ENCODE results near the gene GCAT. TPM values are rescaled to one million over a fixed set of nuclear protein-coding genes. Genes with fewer than 3 reads are reported as not detected.

GCAT gene
- total and polyA plus RNA-seq, 4 donors, result 9.3 to 31.1 (median 14.5) TPM

DNA sequence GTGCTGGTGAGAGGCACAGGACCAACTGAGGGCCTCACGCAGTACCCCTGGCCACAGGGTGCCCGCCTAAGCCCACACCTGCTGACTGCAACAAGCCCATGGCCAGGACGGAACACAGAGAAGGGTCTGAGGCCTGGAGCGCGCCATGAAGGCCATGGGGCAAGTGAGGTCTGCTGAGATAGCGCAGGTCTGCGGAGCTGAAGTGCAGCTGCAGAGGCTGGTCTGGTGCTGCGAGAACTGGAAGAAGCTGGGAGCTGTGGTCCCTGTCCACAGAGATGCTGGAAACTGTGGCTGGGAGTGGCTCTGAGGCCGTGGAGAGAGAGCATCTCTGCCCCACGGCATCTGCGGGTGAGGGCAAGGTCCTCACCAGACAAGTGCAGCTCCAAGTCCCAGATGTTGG, 23.7 kb downstream of the GCAT start:
- no peak overlapping the region for H3K4me3 ChIP-seq
- ATAC-seq (ENCODE audit: insufficient read depth, low FRiP score) (no peak), DNase-seq (no peak)
- TF ChIP-seq, protein P1, sequence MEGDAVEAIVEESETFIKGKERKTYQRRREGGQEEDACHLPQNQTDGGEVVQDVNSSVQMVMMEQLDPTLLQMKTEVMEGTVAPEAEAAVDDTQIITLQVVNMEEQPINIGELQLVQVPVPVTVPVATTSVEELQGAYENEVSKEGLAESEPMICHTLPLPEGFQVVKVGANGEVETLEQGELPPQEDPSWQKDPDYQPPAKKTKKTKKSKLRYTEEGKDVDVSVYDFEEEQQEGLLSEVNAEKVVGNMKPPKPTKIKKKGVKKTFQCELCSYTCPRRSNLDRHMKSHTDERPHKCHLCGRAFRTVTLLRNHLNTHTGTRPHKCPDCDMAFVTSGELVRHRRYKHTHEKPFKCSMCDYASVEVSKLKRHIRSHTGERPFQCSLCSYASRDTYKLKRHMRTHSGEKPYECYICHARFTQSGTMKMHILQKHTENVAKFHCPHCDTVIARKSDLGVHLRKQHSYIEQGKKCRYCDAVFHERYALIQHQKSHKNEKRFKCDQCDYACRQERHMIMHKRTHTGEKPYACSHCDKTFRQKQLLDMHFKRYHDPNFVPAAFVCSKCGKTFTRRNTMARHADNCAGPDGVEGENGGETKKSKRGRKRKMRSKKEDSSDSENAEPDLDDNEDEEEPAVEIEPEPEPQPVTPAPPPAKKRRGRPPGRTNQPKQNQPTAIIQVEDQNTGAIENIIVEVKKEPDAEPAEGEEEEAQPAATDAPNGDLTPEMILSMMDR (IDR thresholded peaks at IDR 0.05; ENCODE audit: control extremely low read depth, extremely low read depth), result no peak
- no peak overlapping the region for H3K27ac ChIP-seq (ENCODE audit: low read depth in 1 of 2, low read length in 1 of 2)
- H3K36me3 ChIP-seq (ENCODE audit: control insufficient read depth in 4 of 4, insufficient read depth in 4 of 4, low read length in 4 of 4), result peaks cover 21 to 50% (median 28%) of the 10 kb centered on the region in 4 donors
- no peak overlapping the region for H3K9ac ChIP-seq (ENCODE audit: insufficient read depth in 1 of 2, low read length in 2 of 2)
- H3K4me1 ChIP-seq (ENCODE audit: control insufficient read depth in 5 of 5, insufficient read depth in 5 of 5, low read length in 5 of 5), result peaks cover 0 to 6% (median 0%) of the 10 kb centered on the region in 5 donors
- WGBS, 2 donors, result 97 to 99% methylated on average over 11 of the region's 11 CpGs
- H3K9me3 ChIP-seq (ENCODE audit: control insufficient read depth in 4 of 4, insufficient read depth in 3 of 4, low read length in 3 of 4), result no peaks in the 10 kb centered on the region
- H3K27me3 ChIP-seq (ENCODE audit: control insufficient read depth in 3 of 3, insufficient read depth in 3 of 3, low read length in 2 of 3), result no peaks in the 10 kb centered on the region

DNA sequence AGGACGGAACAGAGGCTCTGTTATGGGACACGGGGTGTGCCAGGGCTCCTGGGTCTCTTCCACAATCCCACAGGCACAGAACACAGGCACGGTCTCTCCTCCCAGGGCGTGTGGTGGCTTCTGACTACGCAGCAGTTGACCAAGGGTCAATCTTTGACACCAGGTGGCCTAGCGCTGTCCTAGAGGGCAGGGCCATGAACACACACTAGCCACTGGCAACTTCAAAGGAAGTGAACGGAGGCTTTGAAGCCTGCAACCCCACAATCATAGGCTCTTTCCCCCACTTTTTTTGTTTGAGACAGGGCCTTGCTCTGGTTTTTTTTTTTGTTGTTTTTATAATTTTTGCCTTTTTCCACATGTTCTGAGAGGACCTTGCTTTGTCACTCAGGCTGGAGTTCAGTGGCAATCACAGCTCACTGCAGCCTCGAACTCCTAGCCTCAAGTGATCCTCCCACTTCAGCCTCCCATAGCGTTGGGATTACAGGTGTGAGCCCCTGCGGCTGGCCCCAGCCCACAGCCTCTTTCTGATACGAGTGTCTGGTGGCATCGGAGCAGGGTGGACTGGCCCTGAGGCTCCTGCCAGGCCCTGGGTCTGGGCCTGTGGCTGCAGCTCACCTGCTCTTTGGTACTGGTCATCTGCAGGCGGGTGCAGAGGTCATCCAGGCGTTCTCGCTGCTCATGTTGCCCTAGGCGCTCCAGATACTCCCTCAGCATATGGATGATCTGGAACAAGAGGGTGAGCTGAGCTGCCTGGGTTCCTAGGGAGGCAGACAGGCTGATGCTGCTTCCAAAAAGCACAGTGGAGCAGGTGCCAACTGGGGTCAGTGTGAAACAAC, 24.5 kb downstream of the GCAT start:
- Histone ChIP-seq H3K36me3 (ENCODE audit: control insufficient read depth in 4 of 4, insufficient read depth in 4 of 4, low read length in 4 of 4) (peaks cover 23 to 54% (median 29%) of the 10 kb centered on the region in 4 donors), H3K9ac (ENCODE audit: insufficient read depth in 1 of 2, low read length in 2 of 2) (no peak overlapping the region), H3K9me3 (ENCODE audit: control insufficient read depth in 4 of 4, insufficient read depth in 3 of 4, low read length in 3 of 4) (no peaks in the 10 kb centered on the region), H3K4me1 (ENCODE audit: control insufficient read depth in 5 of 5, insufficient read depth in 5 of 5, low read length in 5 of 5) (peaks cover 0 to under 1% (median 0%) of the 10 kb centered on the region in 5 donors), H3K27me3 (ENCODE audit: control insufficient read depth in 3 of 3, insufficient read depth in 3 of 3, low read length in 2 of 3) (no peaks in the 10 kb centered on the region), H3K27ac (ENCODE audit: low read depth in 1 of 2, low read length in 1 of 2) (no peak overlapping the region), H3K4me3 (no peak overlapping the region)
- DNase-seq (no peak), ATAC-seq (ENCODE audit: insufficient read depth, low FRiP score) (no peak)
- TF ChIP-seq, protein P1 (IDR thresholded peaks at IDR 0.05; ENCODE audit: control extremely low read depth, extremely low read depth), result no peak
- 95 to 97% methylated on average over 16 of the region's 16 CpGs for WGBS, 2 donors

DNA sequence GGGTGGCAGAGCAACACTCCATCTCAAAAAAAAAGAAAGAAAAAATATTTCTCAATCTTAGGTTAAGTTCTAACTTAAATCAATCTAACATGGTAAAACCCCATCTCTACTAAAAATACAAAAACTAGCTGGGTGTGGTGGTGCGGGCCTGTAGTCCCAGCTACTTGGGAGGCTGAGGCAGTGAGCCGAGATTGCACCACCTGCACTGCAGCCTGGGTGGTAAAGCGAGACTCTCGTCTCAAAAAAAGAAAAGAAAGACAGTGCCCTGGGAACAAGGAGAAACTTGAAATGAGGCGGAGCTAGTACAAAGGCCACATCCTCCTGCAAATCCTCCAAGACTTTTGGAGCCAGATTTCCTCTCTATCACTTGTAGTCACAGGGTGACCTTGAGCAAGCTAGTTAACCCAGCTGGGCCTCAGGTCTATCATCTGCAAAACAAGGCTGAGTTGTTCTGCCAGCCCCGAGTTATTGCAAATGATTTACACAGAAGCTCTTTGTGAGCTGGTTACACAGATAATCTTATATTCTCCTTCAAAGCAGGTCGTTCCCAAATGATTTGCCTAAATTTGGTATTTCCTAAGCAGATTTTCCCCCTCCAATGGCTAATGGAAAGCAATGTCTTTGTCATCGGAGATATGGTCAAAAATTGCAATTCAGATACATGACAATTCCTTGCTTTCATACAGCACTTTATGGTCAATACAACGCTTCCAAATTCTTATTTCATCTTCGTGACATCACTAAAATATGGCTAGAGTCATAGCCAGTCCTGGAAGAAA, 34.5 kb downstream of the GCAT start:
- H3K9ac ChIP-seq (ENCODE audit: insufficient read depth in 1 of 2, low read length in 2 of 2), result no peak overlapping the region
- TF ChIP-seq, protein P1 (IDR thresholded peaks at IDR 0.05; ENCODE audit: control extremely low read depth, extremely low read depth), result no peak
- no peak for DNase-seq
- WGBS, 2 donors, result 90 to 96% methylated on average over 10 of the region's 10 CpGs
- peaks cover 0 to 4% (median 0%) of the 10 kb centered on the region in 4 donors for H3K9me3 ChIP-seq (ENCODE audit: control insufficient read depth in 4 of 4, insufficient read depth in 3 of 4, low read length in 3 of 4)
- no peaks in the 10 kb centered on the region for H3K27me3 ChIP-seq (ENCODE audit: control insufficient read depth in 3 of 3, insufficient read depth in 3 of 3, low read length in 2 of 3)
- H3K4me1 ChIP-seq (ENCODE audit: control insufficient read depth in 5 of 5, insufficient read depth in 5 of 5, low read length in 5 of 5), result peaks cover 0 to 14% (median 4%) of the 10 kb centered on the region in 5 donors
- no peak overlapping the region for H3K27ac ChIP-seq (ENCODE audit: low read depth in 1 of 2, low read length in 1 of 2)
- H3K4me3 ChIP-seq, result no peak overlapping the region
- peaks cover 4 to 21% (median 11%) of the 10 kb centered on the region in 4 donors for H3K36me3 ChIP-seq (ENCODE audit: control insufficient read depth in 4 of 4, insufficient read depth in 4 of 4, low read length in 4 of 4)
- no peak for ATAC-seq (ENCODE audit: insufficient read depth, low FRiP score)
